AG09319 (cell line): ENCODE data around the gene IL12RB1.
"Not testable (repeated sequence)": the region's sequence is repeated elsewhere in the genome, so short reads cannot be mapped to it uniquely, and the experiment has no call there.

Experiments
- DNase-seq: peaks from one replicate; pipeline ENCODE4 v3.0.0-alpha.2; 2010; ENCODE audit warnings: low read depth; ENCODE audit errors: extremely low read depth
- CTCF ChIP-seq: IDR thresholded peaks from 2 replicates; pipeline ENCODE4 v1.5.1; 2011; ENCODE audit warnings: low read depth, mild to moderate bottlenecking, inconsistent platforms, low read length, moderate library complexity

The IL12RB1 gene

GRCh38 chr19:18045307-18046050, 41.3 kb downstream of the IL12RB1 start:
- DNase-seq = no peak
- TF ChIP-seq CTCF = no peak

- no peak for DNase-seq
- no peak for TF ChIP-seq CTCF
Observed at GRCh38 chr19:18044825-18045304, 41.9 kb downstream of the IL12RB1 start.

GRCh38 chr19:18043676-18044075, 43.1 kb downstream of the IL12RB1 start:
- no peak for TF ChIP-seq CTCF
- no peak for DNase-seq

- TF ChIP-seq CTCF = no peak
- no peak for DNase-seq
Observed at GRCh38 chr19:18041054-18041453, 45.7 kb downstream of the IL12RB1 start.

GRCh38 chr19:18032102-18032501, 54.6 kb downstream of the IL12RB1 start:
- not testable (repeated sequence) for DNase-seq

- not testable (repeated sequence) for DNase-seq
Observed at GRCh38 chr19:18031401-18031800, 55.3 kb downstream of the IL12RB1 start.

- DNase-seq = no peak
- no peak for TF ChIP-seq CTCF
Observed at GRCh38 chr19:18029617-18030338, 57.0 kb downstream of the IL12RB1 start.

- DNase-seq = no peak
- TF ChIP-seq CTCF = no peak
Observed at GRCh38 chr19:18027151-18027550, 59.6 kb downstream of the IL12RB1 start.
